Right lobe of liver (tissue), 6 donors: ENCODE data around the gene FOXK2. TPM values are rescaled to one million over a fixed set of nuclear protein-coding genes. Genes with fewer than 3 reads are reported as not detected.

Experiments
- ATAC-seq, 4 donors: fragments of 200-7000 bp; cut with Tn5 transposase; one replicate each; pipeline ENCODE4 v1.9.1; 2020; ENCODE audit warnings: mild to moderate bottlenecking in 4 of 4, moderate library complexity in 4 of 4
- DNase-seq, 3 donors: peaks; one replicate each; pipeline ENCODE4 v3.0.0-alpha.2; 2020
- H3K27ac ChIP-seq, 3 donors: fragments of 200-600 bp; one replicate each; pipeline ENCODE4 v1.8.0; 2022
- H3K27me3 ChIP-seq, 2 donors: fragments of 200-600 bp; one replicate each; pipeline ENCODE4 v1.8.0; 2022
- H3K36me3 ChIP-seq, 4 donors: fragments of 200-600 bp; sonication (generic) in 1 of 4; one replicate each; pipeline versions ENCODE4 v1.5.1 to v1.8.0; 2017 to 2022; ENCODE audit warnings: control low read depth in 1 of 4
- H3K4me1 ChIP-seq, 4 donors: fragments of 200-600 bp; sonication (generic) in 1 of 4; one replicate each; pipeline versions ENCODE4 v1.5.1 to v1.8.0; 2017 to 2022; ENCODE audit warnings: control low read depth in 1 of 4
- H3K4me3 ChIP-seq, 3 donors: fragments of 200-600 bp; one replicate each; pipeline ENCODE4 v1.8.0; 2022
- H3K9me3 ChIP-seq, 4 donors: fragments of 200-600 bp; sonication (generic) in 1 of 4; one replicate each; pipeline versions ENCODE4 v1.5.1 to v1.8.0; 2017 to 2022; ENCODE audit warnings: control low read depth in 1 of 4
- POLR2A ChIP-seq: fragments of 450-650 bp; IDR thresholded peaks from one replicate; pipeline ENCODE4 v1.6.1; 2017; ENCODE audit warnings: antibody characterized with exemption, mild to moderate bottlenecking
- WGBS: methylation state at CpG from one replicate; pipeline ENCODE4 v1.1.6; 2018; ENCODE audit warnings: low coverage, low lambda C conversion rate; ENCODE audit not compliant: insufficient coverage; ENCODE audit errors: missing lambda C conversion rate; 5-methylcytosine and 5-hydroxymethylcytosine counted together
- intact Hi-C, 2 donors: fragments of 100-400 bp; cut with DNase I; formaldehyde crosslinking; loops; one replicate each; pipeline versions ENCODE4 v1.11.2 to v1.14.1; 2022
- total RNA-seq, 6 experiments: library from RNA; depleted of rRNA in 2 of 6; stranded (reverse); fragments of >200 nt in 2 of 6; fragmentation: NEBNext Ultra II Directional in 3 of 6; extraction: Animal tissue kit (Norgen Biotek cat#: 25700) in 3 of 6; gene quantifications; one replicate each; pipeline versions ENCODE4 v1.1.0 to v1.2.4, GENCODE V29; 2016 to 2023
- TF ChIP-seq, protein P1 (sequence below), 4 donors: fragments of 200-600 bp in 3 of 4; fragments of 450-650 bp in 1 of 4; IDR thresholded peaks; one replicate each; pipeline versions ENCODE4 v1.5.1 to v1.8.0; 2016 to 2022; ENCODE audit warnings: antibody characterized with exemption in 4 of 4, mild to moderate bottlenecking in 2 of 4
- donor health status: DM: no; HTN: yes; CAD: no.
- donor health status: DM: no; HTN: no; CAD: no.
- donor health status: DM: no; HTN: no; CAD: no.
- donor health status: DM: no; HTN: yes; CAD: no.
- donor health status: DM: no; HTN: yes; CAD: no.

The FOXK2 gene
- total RNA-seq, 6 experiments from 2014 or later: 14.1 to 20.5 (median 16.1) TPM

DNA sequence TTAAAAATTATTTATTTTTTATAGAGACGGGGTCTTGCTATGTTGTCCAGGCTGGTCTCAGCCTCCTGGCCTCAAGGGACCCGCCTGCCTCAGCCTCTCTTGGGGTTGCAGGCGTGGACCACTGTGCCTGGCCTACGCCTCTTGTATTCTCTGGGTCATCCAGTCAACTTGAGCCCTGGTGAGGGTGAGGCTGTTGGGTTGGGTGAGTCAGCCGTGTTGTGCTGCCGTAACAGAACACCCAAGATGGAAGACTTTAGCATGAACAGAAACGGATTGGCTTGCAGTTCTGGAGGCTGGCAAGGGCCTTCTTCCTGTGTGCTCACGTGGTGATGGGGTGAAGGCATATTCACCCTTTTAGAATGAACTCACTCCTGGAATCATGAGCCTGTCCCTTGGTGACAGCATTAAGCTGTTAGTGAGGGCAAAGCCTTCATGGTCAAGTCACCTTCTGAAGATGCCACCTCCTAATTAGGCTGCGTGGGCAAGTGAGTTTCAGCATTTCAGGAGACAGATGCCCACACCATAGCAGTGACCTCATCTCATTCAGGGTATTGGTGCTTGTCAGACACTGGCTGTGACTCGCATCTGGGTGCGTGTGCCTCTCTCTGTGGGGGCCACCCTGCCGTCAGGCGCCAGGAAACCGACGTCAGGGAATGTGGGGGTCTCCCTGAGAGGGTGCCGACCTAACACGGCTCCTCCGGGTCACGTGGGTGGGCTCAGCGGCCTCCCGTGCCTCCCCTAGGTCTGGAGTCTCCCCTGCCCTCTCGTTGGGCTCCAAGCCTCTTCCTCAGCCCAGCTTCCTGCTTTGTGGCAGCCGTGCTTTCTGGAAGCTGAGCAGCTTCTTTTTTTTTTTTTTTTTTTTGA lies 79.0 kb downstream of the FOXK2 start:
- H3K27ac ChIP-seq: no peak overlapping the region
- intact Hi-C loops: no loop called here
- peaks cover 0 to 7% (median 3%) of the 10 kb centered on the region in 4 donors for H3K4me1 ChIP-seq
- no peak overlapping the region for H3K4me3 ChIP-seq
- H3K9me3 ChIP-seq: no peaks in the 10 kb centered on the region
- peak; percentile 4 to 31 (median 19) for ATAC-seq
- peak in 1 of 3 donors; percentile 60 for DNase-seq
- 92% methylated on average over 5 of the region's 23 CpGs for WGBS
- H3K27me3 ChIP-seq: no peaks in the 10 kb centered on the region
- no peak for TF ChIP-seq POLR2A
- TF ChIP-seq, protein P1, sequence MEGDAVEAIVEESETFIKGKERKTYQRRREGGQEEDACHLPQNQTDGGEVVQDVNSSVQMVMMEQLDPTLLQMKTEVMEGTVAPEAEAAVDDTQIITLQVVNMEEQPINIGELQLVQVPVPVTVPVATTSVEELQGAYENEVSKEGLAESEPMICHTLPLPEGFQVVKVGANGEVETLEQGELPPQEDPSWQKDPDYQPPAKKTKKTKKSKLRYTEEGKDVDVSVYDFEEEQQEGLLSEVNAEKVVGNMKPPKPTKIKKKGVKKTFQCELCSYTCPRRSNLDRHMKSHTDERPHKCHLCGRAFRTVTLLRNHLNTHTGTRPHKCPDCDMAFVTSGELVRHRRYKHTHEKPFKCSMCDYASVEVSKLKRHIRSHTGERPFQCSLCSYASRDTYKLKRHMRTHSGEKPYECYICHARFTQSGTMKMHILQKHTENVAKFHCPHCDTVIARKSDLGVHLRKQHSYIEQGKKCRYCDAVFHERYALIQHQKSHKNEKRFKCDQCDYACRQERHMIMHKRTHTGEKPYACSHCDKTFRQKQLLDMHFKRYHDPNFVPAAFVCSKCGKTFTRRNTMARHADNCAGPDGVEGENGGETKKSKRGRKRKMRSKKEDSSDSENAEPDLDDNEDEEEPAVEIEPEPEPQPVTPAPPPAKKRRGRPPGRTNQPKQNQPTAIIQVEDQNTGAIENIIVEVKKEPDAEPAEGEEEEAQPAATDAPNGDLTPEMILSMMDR (IDR thresholded peaks at IDR 0.05): no peak
- H3K36me3 ChIP-seq: peaks cover 4 to 53% (median 14%) of the 10 kb centered on the region in 4 donors

DNA sequence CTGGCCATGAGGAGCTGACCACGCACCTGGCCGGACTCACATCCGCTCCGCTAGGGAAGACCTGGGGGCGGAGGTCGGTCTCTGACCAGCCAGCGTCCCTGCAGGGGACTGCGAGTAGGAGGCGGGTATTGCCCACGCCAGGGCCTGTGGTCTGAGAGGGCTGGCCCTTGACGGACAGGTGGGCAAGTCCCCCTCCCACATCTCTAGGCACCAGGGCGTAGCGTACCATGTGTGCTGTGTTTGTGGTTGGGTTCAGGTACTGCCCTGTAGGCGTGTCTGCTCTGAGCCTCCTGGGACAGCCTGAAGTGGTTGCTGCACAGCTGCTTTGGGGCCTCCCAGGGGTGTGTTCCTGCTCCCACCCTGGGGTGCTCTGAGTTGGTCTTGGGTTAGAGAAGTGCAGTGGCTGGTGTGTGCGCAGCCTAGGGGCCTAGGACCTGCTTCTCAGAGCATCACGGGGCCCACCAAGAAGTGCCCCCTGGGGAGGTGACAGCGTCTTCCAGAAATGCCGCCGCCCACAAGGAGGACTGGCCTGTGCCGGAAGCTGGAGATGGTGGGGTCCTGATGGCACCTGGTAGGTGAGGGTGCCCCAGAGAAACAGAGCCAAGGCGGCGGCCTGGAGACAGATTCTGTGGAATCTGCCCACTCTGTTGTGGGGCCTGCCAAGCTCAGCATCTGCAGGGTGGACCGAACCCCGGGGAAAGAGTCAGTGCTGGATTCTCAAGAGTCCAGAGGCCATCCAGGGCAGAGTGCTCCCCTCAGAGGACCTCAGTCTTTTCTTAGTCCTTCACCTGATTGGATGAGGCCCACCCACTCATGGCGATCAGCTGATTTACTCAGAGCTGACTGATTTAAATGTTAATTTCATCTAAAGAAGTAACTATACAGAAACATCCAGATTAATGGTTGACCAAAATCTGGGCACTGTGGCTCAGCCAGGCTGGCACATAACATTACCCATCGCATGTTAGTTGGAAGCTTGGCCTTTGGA lies 80.4 kb downstream of the FOXK2 start:
- H3K27ac ChIP-seq: no peak overlapping the region
- intact Hi-C loops: no loop called here
- peaks cover 4 to 61% (median 13%) of the 10 kb centered on the region in 4 donors for H3K36me3 ChIP-seq
- no peak for TF ChIP-seq POLR2A
- TF ChIP-seq, protein P1 (IDR thresholded peaks at IDR 0.05): no peak
- H3K27me3 ChIP-seq: no peaks in the 10 kb centered on the region
- no peak overlapping the region for H3K4me3 ChIP-seq
- no peaks in the 10 kb centered on the region for H3K4me1 ChIP-seq
- ATAC-seq: no peak
- 88% methylated on average over 4 of the region's 26 CpGs for WGBS
- H3K9me3 ChIP-seq: no peaks in the 10 kb centered on the region
- DNase-seq: peak in 1 of 3 donors; percentile 46

DNA sequence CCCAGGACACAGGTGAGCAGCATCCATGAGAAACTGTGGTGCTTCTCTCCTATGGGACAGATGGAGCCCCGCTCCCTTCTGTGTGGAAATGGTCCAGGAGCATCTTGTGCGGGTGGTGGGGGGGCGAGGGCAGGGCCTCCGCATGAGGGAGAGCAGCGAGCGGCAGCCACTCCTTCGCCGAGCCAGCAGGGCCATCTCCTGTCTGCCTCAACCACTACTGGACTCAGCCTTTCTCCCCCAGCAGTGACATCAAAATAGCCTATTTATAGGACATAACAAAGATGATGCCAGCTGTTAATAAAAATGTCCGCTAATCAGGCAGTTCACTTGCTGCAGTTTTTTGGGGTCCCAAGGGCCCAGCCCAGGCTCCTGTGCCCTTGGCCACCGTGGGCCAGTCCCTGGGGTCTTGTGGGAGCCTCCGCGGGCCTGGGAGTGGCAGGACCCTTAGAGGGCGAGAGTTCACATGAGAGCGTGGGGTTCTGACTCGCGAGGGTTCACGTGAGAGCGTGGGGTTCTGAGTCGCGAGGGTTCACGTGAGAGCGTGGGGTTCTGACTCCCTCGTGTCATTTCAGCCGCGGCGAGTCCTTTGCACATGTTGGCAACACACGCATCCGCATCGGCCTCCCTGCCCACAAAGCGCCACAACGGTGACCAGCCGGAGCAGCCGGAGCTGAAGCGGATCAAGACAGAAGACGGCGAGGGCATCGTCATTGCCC lies 81.4 kb downstream of the FOXK2 start:
- TF ChIP-seq, protein P1 (IDR thresholded peaks at IDR 0.05): no peak
- TF ChIP-seq POLR2A: no peak
- Histone ChIP-seq H3K27me3 (no peaks in the 10 kb centered on the region), H3K4me3 (no peak overlapping the region), H3K4me1 (no peaks in the 10 kb centered on the region), H3K36me3 (peaks cover 4 to 53% (median 15%) of the 10 kb centered on the region in 4 donors), H3K9me3 (no peaks in the 10 kb centered on the region), H3K27ac (no peak overlapping the region)
- ATAC-seq (no peak), DNase-seq (peak in 1 of 3 donors; percentile 26)
- 98% methylated on average over 8 of the region's 37 CpGs for WGBS
- intact Hi-C loops: no loop called here

DNA sequence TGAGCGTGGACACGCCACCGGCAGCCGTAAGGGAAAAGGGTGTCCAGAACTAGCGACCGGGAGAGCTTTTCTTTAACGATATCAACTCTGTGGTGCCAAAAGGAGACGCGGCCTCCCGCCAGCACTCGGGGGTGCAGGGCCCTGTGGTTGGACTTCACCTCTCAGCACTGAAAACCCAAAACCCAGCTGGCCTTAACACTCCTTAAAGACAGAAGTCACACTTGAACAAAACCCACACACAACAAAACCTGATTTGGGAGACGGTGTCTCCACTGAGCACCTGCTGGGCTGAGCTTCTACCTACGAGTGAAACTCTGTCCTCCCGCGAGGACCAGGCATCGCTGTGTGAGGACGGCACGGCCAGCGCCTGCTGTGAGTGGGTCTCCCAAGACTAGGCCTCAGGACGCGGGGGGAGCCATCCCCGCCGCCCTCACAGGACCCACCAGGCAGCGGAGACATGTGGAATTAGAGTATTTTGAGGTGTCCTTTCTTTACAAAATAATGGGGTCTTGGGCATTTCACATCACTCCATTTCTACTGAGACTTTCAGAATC lies 82.0 kb downstream of the FOXK2 start:
- DNase-seq: no peak
- Histone ChIP-seq H3K9me3 (no peaks in the 10 kb centered on the region), H3K4me3 (no peak overlapping the region), H3K4me1 (no peaks in the 10 kb centered on the region), H3K27ac (peak overlapping the region in 2 of 3 donors; percentile 18 to 41), H3K36me3 (peaks cover 4 to 54% (median 15%) of the 10 kb centered on the region in 4 donors), H3K27me3 (no peaks in the 10 kb centered on the region)
- TF ChIP-seq, protein P1 (IDR thresholded peaks at IDR 0.05): no peak
- TF ChIP-seq POLR2A: no peak
- intact Hi-C loops: no loop called here
- WGBS: 96% methylated on average over 11 of the region's 24 CpGs
- no peak for ATAC-seq
